ENCODE results near the gene KRTAP4-9. TPM values are rescaled to one million over a fixed set of nuclear protein-coding genes. Genes with fewer than 3 reads are reported as not detected.

Gene KRTAP4-9
- total RNA-seq, 1 experiment from 2014 or later, result not detected

- no TSS peak for BruUV-seq (replicated peaks)
Observed at GRCh38 chr17:41145261-41145660, 40.1 kb downstream of the KRTAP4-9 start.

More at GRCh38 chr17:41145261-41145660, 40.1 kb downstream of the KRTAP4-9 start:
- no peak overlapping the region for H3K9ac ChIP-seq (ENCODE audit: low read length)
- intact Hi-C loops (cut with micrococcal nuclease), result no loop called here
- H3K79me2 ChIP-seq (ENCODE audit: insufficient read depth, low read length), result no peaks in the 10 kb centered on the region
- 0 out of 4 replicates have a peak, but pooled peaks cover 0 to 5% of the 10 kb centered on the region in 2 experiments for H3K36me3 ChIP-seq (ENCODE audit: control insufficient read depth in 1 of 2, insufficient read depth in 2 of 2, low read length in 2 of 2)
- POLR2A ChIA-PET, result no interaction called here
- no peak overlapping the region for H3K4me3 ChIP-seq (replicated peaks in 1 of 2; ENCODE audit: low read depth in 1 of 2, low read length in 2 of 2)
- no peaks in the 10 kb centered on the region for H4K20me1 ChIP-seq (ENCODE audit: insufficient read depth)
- RAD21 ChIA-PET (ENCODE audit: low non-redundant PET in 1 of 2, low total read pairs in 2 of 2, uncharacterized antibody in 2 of 2, unreplicated experiment in 2 of 2), result no interaction called here
- H3K4me2 ChIP-seq (ENCODE audit: low read length), result no peak overlapping the region
- TF ChIP-seq EZH2 (IDR thresholded peaks at IDR 0.05), result no peak
- no peak for TF ChIP-seq ZFX (IDR thresholded peaks at IDR 0.05)
- TF ChIP-seq, protein P1, sequence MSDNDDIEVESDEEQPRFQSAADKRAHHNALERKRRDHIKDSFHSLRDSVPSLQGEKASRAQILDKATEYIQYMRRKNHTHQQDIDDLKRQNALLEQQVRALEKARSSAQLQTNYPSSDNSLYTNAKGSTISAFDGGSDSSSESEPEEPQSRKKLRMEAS (IDR thresholded peaks at IDR 0.05), result no peak
- no peak for TF ChIP-seq SRF (IDR thresholded peaks at IDR 0.05; ENCODE audit: low read depth)
- no peak for TF ChIP-seq SP1 (IDR thresholded peaks at IDR 0.05; ENCODE audit: low read depth)
- TF ChIP-seq, protein P2, sequence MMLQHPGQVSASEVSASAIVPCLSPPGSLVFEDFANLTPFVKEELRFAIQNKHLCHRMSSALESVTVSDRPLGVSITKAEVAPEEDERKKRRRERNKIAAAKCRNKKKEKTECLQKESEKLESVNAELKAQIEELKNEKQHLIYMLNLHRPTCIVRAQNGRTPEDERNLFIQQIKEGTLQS (IDR thresholded peaks at IDR 0.05), result no peak
- TF ChIP-seq CBX3 (IDR thresholded peaks at IDR 0.05; ENCODE audit: low read depth), result no peak
- TF ChIP-seq TCF7L2 (IDR thresholded peaks at IDR 0.05; ENCODE audit: borderline replicate concordance, extremely low read depth, insufficient read depth, insufficient read length), result no peak
- TF ChIP-seq, protein P3, sequence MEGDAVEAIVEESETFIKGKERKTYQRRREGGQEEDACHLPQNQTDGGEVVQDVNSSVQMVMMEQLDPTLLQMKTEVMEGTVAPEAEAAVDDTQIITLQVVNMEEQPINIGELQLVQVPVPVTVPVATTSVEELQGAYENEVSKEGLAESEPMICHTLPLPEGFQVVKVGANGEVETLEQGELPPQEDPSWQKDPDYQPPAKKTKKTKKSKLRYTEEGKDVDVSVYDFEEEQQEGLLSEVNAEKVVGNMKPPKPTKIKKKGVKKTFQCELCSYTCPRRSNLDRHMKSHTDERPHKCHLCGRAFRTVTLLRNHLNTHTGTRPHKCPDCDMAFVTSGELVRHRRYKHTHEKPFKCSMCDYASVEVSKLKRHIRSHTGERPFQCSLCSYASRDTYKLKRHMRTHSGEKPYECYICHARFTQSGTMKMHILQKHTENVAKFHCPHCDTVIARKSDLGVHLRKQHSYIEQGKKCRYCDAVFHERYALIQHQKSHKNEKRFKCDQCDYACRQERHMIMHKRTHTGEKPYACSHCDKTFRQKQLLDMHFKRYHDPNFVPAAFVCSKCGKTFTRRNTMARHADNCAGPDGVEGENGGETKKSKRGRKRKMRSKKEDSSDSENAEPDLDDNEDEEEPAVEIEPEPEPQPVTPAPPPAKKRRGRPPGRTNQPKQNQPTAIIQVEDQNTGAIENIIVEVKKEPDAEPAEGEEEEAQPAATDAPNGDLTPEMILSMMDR (IDR thresholded peaks at IDR 0.05 in 2 of 3, conservative IDR thresholded peaks at IDR 0.05 in 1 of 3; ENCODE audit: borderline replicate concordance in 1 of 3, insufficient read depth in 1 of 3, low read depth in 2 of 3, low read length in 2 of 3), result no peak
- H3K27me3 ChIP-seq (ENCODE audit: insufficient read depth, low read length), result no peaks in the 10 kb centered on the region
- H3K27ac ChIP-seq (ENCODE audit: low read depth, low read length), result no peak overlapping the region
- no peaks in the 10 kb centered on the region for H3K9me2 ChIP-seq (ENCODE audit: insufficient read depth)
- ATAC-seq (no peak), DNase-seq (ENCODE audit: low read depth, low spot score) (no peak)
- CTCF ChIA-PET, result no interaction called here
- no peaks in the 10 kb centered on the region; a peak in 1 of 4 replicates for H3K4me1 ChIP-seq (ENCODE audit: control insufficient read depth in 1 of 2, insufficient read depth in 2 of 2, low read length in 2 of 2)
- H3K9me3 ChIP-seq (ENCODE audit: control insufficient read depth in 1 of 2, insufficient read depth in 1 of 2, low read depth in 1 of 2, low read length in 2 of 2), result peaks cover 0 to 30% of the 10 kb centered on the region in 2 experiments; a peak in 2 of 4 replicates
- no peak overlapping the region for H2AFZ ChIP-seq (ENCODE audit: low read depth, low read length, poor library complexity, severe bottlenecking)
